Spleen (tissue), 7 donors: ENCODE data around the gene IFI16.

Experiments used
- CTCF ChIP-seq, 11 experiments: fragments of 200-600 bp in 7 of 11; fragments of 450-650 bp in 4 of 11; sonication (generic) in 4 of 11; IDR thresholded peaks in 8 of 11; conservative IDR thresholded peaks in 3 of 11; 1 replicate in 7 of 11; 2 replicates in 4 of 11; pipeline versions ENCODE4 v1.4.0 to v1.8.0; 2016 to 2021; ENCODE audit warnings: antibody characterized with exemption in 11 of 11, inconsistent platforms in 4 of 11, mild to moderate bottlenecking in 1 of 11
- POLR2A ChIP-seq, 3 donors: fragments of 450-650 bp; IDR thresholded peaks; one replicate each; pipeline ENCODE4 v1.5.1; 2017; ENCODE audit warnings: antibody characterized with exemption in 3 of 3, mild to moderate bottlenecking in 1 of 3
- POLR2AphosphoS5 ChIP-seq, 3 donors: sonication (generic); formaldehyde crosslinking; IDR thresholded peaks; one replicate each; pipeline ENCODE4 v1.5.1; 2017; ENCODE audit warnings: antibody characterized with exemption in 3 of 3
- donor health status: DM: no; HTN: no; CAD: no; lungs with moderate emphysema.
- donor health status: DM: no; HTN: no; CAD: no.
- donor health status: DM: no; HTN: no; CAD: no.

- TF ChIP-seq POLR2A (IDR thresholded peaks at IDR 0.05) (no peak), CTCF (IDR thresholded peaks at IDR 0.05 in 8 of 11, conservative IDR thresholded peaks at IDR 0.05 in 3 of 11) (no peak), POLR2AphosphoS5 (IDR thresholded peaks at IDR 0.05) (no peak)
Observed at GRCh38 chr1:159092036-159092760, 82.5 kb downstream of the IFI16 start.
